ENCODE results near the gene LRRK1. TPM values are rescaled to one million over a fixed set of nuclear protein-coding genes. Genes with fewer than 3 reads are reported as not detected.

Gene LRRK1
- total and polyA plus RNA-seq, 2 of the 4 experiments (the other 2 are of a cell fraction) = 3.0 to 5.8 TPM

GRCh38 chr15:100873029-100873677 lies 46.0 kb upstream of the LRRK1 start (continued):
- TF ChIP-seq CTCF (conservative IDR thresholded peaks at IDR 0.05; ENCODE audit: low read depth, low read length) = peak; percentile 89

- Histone ChIP-seq H3K18ac (ENCODE audit: low read depth, low read length) (no peak overlapping the region), H4K5ac (ENCODE audit: low read depth, low read length) (no peak overlapping the region), H2AFZ (replicated peaks; ENCODE audit: low read length, poor library complexity) (no peak overlapping the region), H3K36me3 (ENCODE audit: control insufficient read depth, insufficient read depth, low read length) (no peaks in the 10 kb centered on the region), H3K4me2 (ENCODE audit: low read depth, low read length) (no peak overlapping the region), H2AK5ac (ENCODE audit: low read depth, low read length) (no peak overlapping the region), H3K27ac (ENCODE audit: insufficient read depth, low read length) (no peak overlapping the region), H2BK20ac (ENCODE audit: low read depth, low read length) (no peak overlapping the region), H3K79me1 (ENCODE audit: low read depth in 1 of 2, low read length in 2 of 2) (no peaks in the 10 kb centered on the region), H3K9ac (ENCODE audit: low read depth, low read length) (no peak overlapping the region), H3K23ac (ENCODE audit: low read depth, low read length) (no peak overlapping the region), H3K4me1 (ENCODE audit: control insufficient read depth, insufficient read depth, low read length) (no peaks in the 10 kb centered on the region; the same call in 1 of the 2 replicates), H2BK120ac (ENCODE audit: low read depth, low read length) (no peak overlapping the region), H4K91ac (ENCODE audit: insufficient read depth, low read depth, low read length) (no peak overlapping the region), H3K4me3 (ENCODE audit: insufficient read depth, low read depth, low read length) (no peak overlapping the region), H4K20me1 (ENCODE audit: insufficient read depth, low read length) (no peaks in the 10 kb centered on the region), H3K9me3 (ENCODE audit: control insufficient read depth, insufficient read depth, low read length) (0 out of 2 replicates have a peak, but pooled peaks cover 2% of the 10 kb centered on the region), H3K4ac (ENCODE audit: low read depth, low read length) (no peak overlapping the region), H3K27me3 (ENCODE audit: control insufficient read depth, insufficient read depth, low read length) (peaks cover 51% of the 10 kb centered on the region), H3K9me1 (ENCODE audit: insufficient read depth, low read length) (0 out of 2 replicates have a peak, but pooled peaks cover 2% of the 10 kb centered on the region), H2BK5ac (ENCODE audit: low read depth, low read length, poor library complexity, severe bottlenecking) (no peak overlapping the region), H3K14ac (replicated peaks; ENCODE audit: low read depth, low read length) (no peak overlapping the region), H2BK15ac (ENCODE audit: low read depth, low read length) (no peak overlapping the region), H4K8ac (ENCODE audit: low read depth in 2 of 2, low read length in 2 of 2) (no peak overlapping the region), H3K56ac (ENCODE audit: extremely low read depth, insufficient read depth, low read length) (no peak overlapping the region), H2AK9ac (replicated peaks; ENCODE audit: low read depth, low read length, poor library complexity) (no peak overlapping the region)
- TF ChIP-seq RFX5 (IDR thresholded peaks at IDR 0.05; ENCODE audit: low read depth, low read length) (no peak), RAD21 (IDR thresholded peaks at IDR 0.05; ENCODE audit: low read length) (no peak), CTCF (conservative IDR thresholded peaks at IDR 0.05; ENCODE audit: low read depth, low read length) (no peak), POLR2A (IDR thresholded peaks at IDR 0.05; ENCODE audit: low read depth, low read length) (no peak), MAZ (IDR thresholded peaks at IDR 0.05; ENCODE audit: borderline replicate concordance, low read depth, low read length) (no peak), MAFK (IDR thresholded peaks at IDR 0.05; ENCODE audit: low read depth, low read length) (no peak), CHD1 (IDR thresholded peaks at IDR 0.05; ENCODE audit: low read depth, low read length) (no peak), ELK1 (IDR thresholded peaks at IDR 0.05; ENCODE audit: borderline replicate concordance, low read depth, low read length) (no peak), NFE2L2 (IDR thresholded peaks at IDR 0.05; ENCODE audit: low read depth, low read length) (no peak), SMC3 (IDR thresholded peaks at IDR 0.05; ENCODE audit: low read depth, low read length) (no peak), BHLHE40 (IDR thresholded peaks at IDR 0.05; ENCODE audit: low read depth, low read length) (no peak)
- ChIA-PET CTCF (no interaction called here), POLR2A (ENCODE audit: unreplicated experiment) (no interaction called here)
- intact Hi-C loops (cut with micrococcal nuclease) (no loop called here), in situ Hi-C loops (cut with MboI; ENCODE audit: low sequenced_read_pairs) (loop anchor here (10.0 kb wide), 1 partner anchor 211 kb away; no protein-coding TSS in a partner anchor), dilution Hi-C loops (cut with HindIII; ENCODE audit: low sequenced_read_pairs, unreplicated experiment) (no loop called here)
- no TSS peak for BruUV-seq (replicated peaks)
- WGBS, 2 experiments (ENCODE audit: extremely low coverage in 2 of 2, insufficient read length in 1 of 2) = 50% methylated on average over 1 of the region's 2 CpGs; no CpG with 5 or more reads in 1 of the 2 experiments
- ATAC-seq (ENCODE audit: low read depth) (no peak), DNase-seq (no peak)
Observed at GRCh38 chr15:100875495-100875894, 43.7 kb upstream of the LRRK1 start.
